ENCODE measurements around the gene VIP.

The VIP gene

DNA sequence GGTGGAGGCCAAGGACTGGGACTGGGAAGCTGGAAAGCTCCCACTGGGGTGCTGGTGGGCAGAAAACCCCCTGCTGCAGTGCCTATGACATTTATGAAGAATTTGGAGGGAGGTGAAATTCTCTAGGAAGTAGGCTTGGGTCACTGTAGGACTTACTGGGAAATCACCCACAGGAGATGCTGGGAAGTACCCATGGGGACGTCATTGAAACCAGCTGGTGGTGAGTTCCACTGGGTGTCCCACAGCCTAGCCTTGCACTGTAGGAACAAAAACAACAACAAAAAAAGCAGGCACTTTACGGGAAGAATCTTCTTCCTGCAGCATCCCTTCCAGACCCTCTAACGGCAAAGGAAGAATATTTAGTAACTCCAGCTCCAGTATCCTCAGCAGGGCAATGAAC, 26.2 kb downstream of the VIP start:
- in situ Hi-C loops (cut with MboI; ENCODE audit: low sequenced_read_pairs) = no loop called here

DNA sequence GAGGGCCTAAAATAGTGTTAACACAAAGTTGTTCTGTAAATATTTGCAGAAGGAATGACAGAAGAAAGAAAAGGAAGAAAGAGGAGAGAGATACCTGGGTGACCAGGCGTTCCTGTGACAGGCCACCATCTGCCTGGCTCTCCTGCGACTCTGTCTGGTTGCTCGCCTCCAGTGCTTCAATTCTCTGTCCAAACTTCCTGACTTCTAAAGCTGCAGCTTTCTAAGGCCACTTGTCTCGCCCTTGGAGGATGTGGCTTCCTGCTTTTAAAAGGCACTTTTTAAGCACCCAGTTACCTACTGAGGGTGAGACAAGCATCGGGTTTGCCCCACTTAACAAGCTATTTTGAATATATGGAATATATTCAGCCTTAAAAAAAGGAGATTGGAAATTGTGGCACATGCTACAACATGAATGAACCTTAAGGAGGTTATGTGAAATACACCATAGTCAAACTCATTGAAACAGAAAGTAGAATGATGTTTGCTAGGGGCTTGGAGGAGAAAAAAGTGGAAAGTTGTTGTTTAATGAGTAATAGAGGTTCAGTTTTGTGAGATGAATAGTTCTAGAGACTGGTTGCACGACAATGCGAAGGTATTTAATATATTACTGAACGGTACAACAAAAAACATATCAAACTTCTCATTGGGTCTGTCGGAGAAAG, 32.8 kb downstream of the VIP start:
- in situ Hi-C loops (cut with MboI; ENCODE audit: low sequenced_read_pairs) = no loop called here

DNA sequence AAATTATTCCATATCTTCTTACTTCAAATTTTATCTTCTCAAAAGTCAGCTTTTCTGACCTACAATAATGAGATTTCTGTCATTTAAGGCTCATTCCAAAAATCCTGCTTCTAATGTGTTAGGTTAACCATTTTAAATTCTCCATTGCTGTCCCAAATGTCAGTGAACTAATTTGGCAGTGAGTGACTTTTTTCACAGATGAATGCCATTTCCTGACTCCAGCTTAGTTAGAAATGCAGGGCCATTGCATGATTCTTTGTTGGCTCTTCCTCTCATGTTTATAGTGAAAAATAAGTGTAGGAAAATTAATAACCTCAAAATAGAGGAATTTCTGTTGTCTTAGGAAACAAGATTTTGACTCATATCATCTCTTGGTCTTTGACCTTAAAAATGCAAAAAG, 44.1 kb downstream of the VIP start:
- in situ Hi-C loops (cut with MboI; ENCODE audit: low sequenced_read_pairs) = no loop called here

DNA sequence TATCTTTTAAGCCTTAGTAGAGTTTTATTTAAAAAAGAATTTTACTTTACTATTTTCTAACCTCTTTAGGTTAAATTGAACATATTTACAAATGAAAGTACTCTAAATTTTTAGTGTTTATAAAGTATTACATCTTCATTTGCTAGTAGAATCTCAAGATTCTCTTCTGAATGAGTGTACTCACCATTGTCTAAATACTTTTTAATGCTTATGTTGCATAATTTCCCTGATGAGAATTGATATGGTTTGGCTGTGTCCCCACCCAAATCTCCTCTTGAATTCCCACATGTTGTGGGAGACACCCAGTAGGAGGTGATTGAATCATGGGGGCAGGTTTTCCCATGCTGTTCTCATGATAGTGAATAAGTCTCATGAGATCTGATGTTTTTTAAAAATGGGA, 53.6 kb downstream of the VIP start:
- in situ Hi-C loops (cut with MboI; ENCODE audit: low sequenced_read_pairs) = no loop called here
